Measurements from ENCODE around the gene TOP3B. TPM values are rescaled to one million over a fixed set of nuclear protein-coding genes. Genes with fewer than 3 reads are reported as not detected.

Gene TOP3B
- total RNA-seq, 6 experiments from 2014 or later = 13.5 to 20.4 (median 15.6) TPM

DNA sequence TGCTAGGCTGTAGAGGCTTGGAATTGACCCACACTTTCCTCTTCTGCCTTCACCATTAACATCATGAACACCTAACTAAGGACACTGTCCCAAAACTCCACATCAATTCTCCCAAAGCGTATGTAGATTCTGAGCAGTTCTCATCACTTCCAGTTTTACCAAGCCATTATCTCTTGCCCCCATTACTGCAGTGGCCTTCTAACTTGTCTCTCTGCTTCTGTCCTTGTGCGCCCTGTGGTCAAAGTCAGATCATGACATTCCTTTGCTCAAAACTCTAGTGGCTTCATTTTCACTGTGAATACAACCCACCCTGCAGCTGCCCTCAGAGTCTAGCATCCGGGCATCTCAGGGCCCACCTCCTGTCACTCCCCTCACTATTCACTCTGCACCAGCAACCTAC is 13.1 kb upstream of the TOP3B start:
- WGBS (ENCODE audit: insufficient coverage, low coverage, low lambda C conversion rate, missing lambda C conversion rate) = 79% methylated on average over 3 of the region's 3 CpGs

GRCh38 chr22:21994881-21995444 is 12.4 kb upstream of the TOP3B start:
- no peak overlapping the region for H3K4me3 ChIP-seq
- TF ChIP-seq CTCF (IDR thresholded peaks at IDR 0.05) (no peak), POLR2A (IDR thresholded peaks at IDR 0.05) (no peak)
- 92% methylated on average over 3 of the region's 3 CpGs for WGBS (ENCODE audit: insufficient coverage, low coverage, low lambda C conversion rate, missing lambda C conversion rate)
- intact Hi-C loops (cut with DNase I) = no loop called here
- no peaks in the 10 kb centered on the region for H3K9me3 ChIP-seq
- no peak overlapping the region for H3K27ac ChIP-seq
- DNase-seq (no peak), ATAC-seq (no peak)
- H3K4me1 ChIP-seq = peaks cover 0 to 30% (median 12%) of the 10 kb centered on the region in 4 donors
- no peaks in the 10 kb centered on the region for H3K27me3 ChIP-seq
- no peaks in the 10 kb centered on the region for H3K36me3 ChIP-seq

More for the DNA sequence above, 13.1 kb upstream of the TOP3B start:
- Histone ChIP-seq H3K27me3 (no peaks in the 10 kb centered on the region), H3K4me1 (peaks cover 0 to 23% (median 9%) of the 10 kb centered on the region in 4 donors), H3K36me3 (no peaks in the 10 kb centered on the region), H3K27ac (no peak overlapping the region), H3K4me3 (no peak overlapping the region), H3K9me3 (no peaks in the 10 kb centered on the region)
- no peak for TF ChIP-seq CTCF (IDR thresholded peaks at IDR 0.05)
- TF ChIP-seq POLR2A (IDR thresholded peaks at IDR 0.05) = no peak
- ATAC-seq (no peak), DNase-seq (no peak)
- intact Hi-C loops (cut with DNase I) = no loop called here

DNA sequence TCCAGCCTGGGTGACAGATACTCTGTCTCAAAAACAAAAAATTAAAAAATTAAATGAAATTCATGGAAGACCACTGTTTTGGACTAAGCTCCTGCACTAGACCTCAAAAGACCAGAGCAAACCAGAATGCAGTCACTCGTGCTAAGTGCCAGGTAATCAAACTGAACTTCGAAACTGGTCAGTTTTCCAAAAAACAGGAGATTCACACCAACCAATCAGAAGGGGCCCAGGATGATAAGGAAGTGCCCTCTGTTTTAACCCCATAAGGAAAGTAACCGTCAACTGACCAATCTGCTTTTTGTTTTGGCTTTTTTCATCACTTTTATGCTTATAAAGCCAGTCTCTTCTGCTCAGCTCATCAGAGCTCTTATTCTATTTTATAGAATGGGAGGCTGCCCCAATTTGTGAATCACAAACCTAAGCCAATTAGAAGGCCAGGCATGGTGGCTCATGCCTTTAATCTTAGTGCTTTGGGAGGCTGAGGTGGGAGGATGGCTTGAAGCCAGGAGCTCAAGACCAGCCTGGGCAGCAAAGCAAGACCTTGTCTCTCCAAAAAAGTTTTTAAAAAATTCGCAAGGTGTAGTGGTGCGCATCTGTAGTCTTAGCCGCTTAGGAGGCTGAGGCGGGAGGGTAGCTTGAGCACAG is 10.1 kb upstream of the TOP3B start:
- WGBS (ENCODE audit: insufficient coverage, low coverage, low lambda C conversion rate, missing lambda C conversion rate) = 58% methylated on average over 7 of the region's 7 CpGs
- peaks cover 0 to 31% (median 12%) of the 10 kb centered on the region in 4 donors for H3K4me1 ChIP-seq
- no peaks in the 10 kb centered on the region for H3K27me3 ChIP-seq
- ATAC-seq (peak; percentile 59 to 72 (median 68)), DNase-seq (no peak)
- H3K36me3 ChIP-seq = no peaks in the 10 kb centered on the region
- peak overlapping the region; percentile 57 to 87 (median 74) for H3K27ac ChIP-seq
- intact Hi-C loops (cut with DNase I) = no loop called here
- H3K9me3 ChIP-seq = no peaks in the 10 kb centered on the region
- no peak overlapping the region for H3K4me3 ChIP-seq
- TF ChIP-seq POLR2A (IDR thresholded peaks at IDR 0.05) (no peak), CTCF (IDR thresholded peaks at IDR 0.05) (no peak)

DNA sequence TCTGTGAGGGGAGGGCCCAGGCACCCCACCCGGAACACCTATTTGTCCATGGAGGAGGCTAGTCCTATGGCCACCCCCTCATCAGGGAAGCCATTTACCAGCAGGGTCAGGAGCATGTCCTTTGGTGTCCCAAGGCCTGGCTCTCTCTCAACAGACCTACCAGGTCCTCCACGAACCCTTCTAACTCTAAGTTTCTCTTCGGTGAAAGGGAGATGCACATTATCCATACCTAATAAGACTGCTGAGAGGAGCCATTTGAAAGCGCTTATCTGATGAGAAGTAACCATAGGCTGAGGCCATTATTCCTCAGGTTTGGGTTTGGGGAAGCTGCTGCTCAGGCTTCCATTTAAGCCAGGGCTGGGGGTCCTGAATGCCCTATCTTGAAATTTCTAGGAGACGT is 9.2 kb upstream of the TOP3B start:
- Histone ChIP-seq H3K36me3 (no peaks in the 10 kb centered on the region), H3K4me3 (no peak overlapping the region), H3K9me3 (no peaks in the 10 kb centered on the region), H3K27ac (peak overlapping the region in 2 of 3 donors; percentile 74 to 87), H3K27me3 (no peaks in the 10 kb centered on the region), H3K4me1 (peaks cover 0 to 31% (median 12%) of the 10 kb centered on the region in 4 donors)
- ATAC-seq (no peak), DNase-seq (no peak)
- no peak for TF ChIP-seq CTCF (IDR thresholded peaks at IDR 0.05)
- TF ChIP-seq POLR2A (IDR thresholded peaks at IDR 0.05) = no peak
- intact Hi-C loops (cut with DNase I) = no loop called here
- 77% methylated on average over 4 of the region's 5 CpGs for WGBS (ENCODE audit: insufficient coverage, low coverage, low lambda C conversion rate, missing lambda C conversion rate)

Data from right lobe of liver (tissue), 6 donors.